Trophoblast cell (in vitro differentiated cells and primary cell): ENCODE measurements around the gene ADARB2.
A peak's percentile ranks its signal among the peaks of the same experiment; 100 is the strongest.

Experiments used
- DNase-seq, 2 donors: peaks; one replicate each; pipeline ENCODE4 v3.0.0-alpha.2; 2016
- H2AFZ ChIP-seq: 2 replicates; pipeline ENCODE4 v1.6.1; 2013; ENCODE audit warnings: low read length, moderate library complexity, mild to moderate bottlenecking; ENCODE audit not compliant: insufficient read depth, poor library complexity
- H2AK5ac ChIP-seq: 2 replicates; pipeline ENCODE4 v1.6.1; 2013; ENCODE audit warnings: mild to moderate bottlenecking, low read length
- H2BK120ac ChIP-seq: 2 replicates; pipeline ENCODE4 v1.6.1; 2013; ENCODE audit warnings: low read length, mild to moderate bottlenecking, moderate library complexity; ENCODE audit not compliant: insufficient read depth, poor library complexity
- H2BK12ac ChIP-seq: 2 replicates; pipeline ENCODE4 v1.6.1; 2013; ENCODE audit warnings: mild to moderate bottlenecking, low read length, moderate library complexity
- H2BK5ac ChIP-seq: 2 replicates; pipeline ENCODE4 v1.6.1; 2013; ENCODE audit warnings: low read length, low read depth, moderate library complexity, mild to moderate bottlenecking; ENCODE audit not compliant: poor library complexity
- H3K14ac ChIP-seq: 2 replicates; pipeline ENCODE4 v1.6.1; 2013; ENCODE audit warnings: mild to moderate bottlenecking, low read length
- H3K18ac ChIP-seq: 2 replicates; pipeline ENCODE4 v1.6.1; 2013; ENCODE audit warnings: mild to moderate bottlenecking, low read length
- H3K23ac ChIP-seq: 2 replicates; pipeline ENCODE4 v1.6.1; 2013; ENCODE audit warnings: low read length
- H3K27ac ChIP-seq: 2 replicates; pipeline ENCODE4 v1.5.1; 2013; ENCODE audit warnings: low read depth, mild to moderate bottlenecking, inconsistent platforms, low read length, moderate library complexity
- H3K27me3 ChIP-seq: 2 replicates; pipeline ENCODE4 v1.6.1; 2013; ENCODE audit warnings: inconsistent platforms, mild to moderate bottlenecking, low read length, moderate library complexity; ENCODE audit not compliant: insufficient read depth
- H3K36me3 ChIP-seq, 2 experiments: 1 replicate in 1 of 2; 2 replicates in 1 of 2; pipeline ENCODE4 v1.6.1; 2013; ENCODE audit warnings: low read length in 2 of 2, mild to moderate bottlenecking in 2 of 2, moderate library complexity in 1 of 2; ENCODE audit not compliant: insufficient read depth in 2 of 2, control insufficient read depth in 1 of 2
- H3K4ac ChIP-seq: 2 replicates; pipeline ENCODE4 v1.6.1; 2013; ENCODE audit warnings: low read depth, mild to moderate bottlenecking, low read length, moderate library complexity
- H3K4me1 ChIP-seq, 2 experiments: 1 replicate in 1 of 2; 2 replicates in 1 of 2; pipeline ENCODE4 v1.6.1; 2013; ENCODE audit warnings: low read length in 2 of 2, mild to moderate bottlenecking in 2 of 2, moderate library complexity in 1 of 2; ENCODE audit not compliant: insufficient read depth in 2 of 2, control insufficient read depth in 1 of 2
- H3K4me2 ChIP-seq: 2 replicates; pipeline ENCODE4 v1.6.1; 2013; ENCODE audit warnings: inconsistent platforms, mild to moderate bottlenecking, low read length, moderate library complexity
- H3K4me3 ChIP-seq: 2 replicates; pipeline ENCODE4 v1.5.1; 2013; ENCODE audit warnings: mild to moderate bottlenecking, low read depth, low read length, inconsistent platforms
- H3K79me1 ChIP-seq: one replicate; pipeline ENCODE4 v1.6.1; 2013; ENCODE audit warnings: low read length
- H3K79me2 ChIP-seq: 2 replicates; pipeline ENCODE4 v1.6.1; 2013; ENCODE audit warnings: low read length, mild to moderate bottlenecking; ENCODE audit not compliant: control insufficient read depth, insufficient read depth, poor library complexity
- H3K9ac ChIP-seq: 2 replicates; pipeline ENCODE4 v1.6.1; 2013; ENCODE audit warnings: mild to moderate bottlenecking, low read length
- H3K9me3 ChIP-seq: 2 replicates; pipeline ENCODE4 v1.6.1; 2013; ENCODE audit warnings: low read depth, mild to moderate bottlenecking, control low read depth, inconsistent platforms, low read length; ENCODE audit not compliant: insufficient read depth
- H4K12ac ChIP-seq: 2 replicates; pipeline ENCODE4 v1.6.1; 2013; ENCODE audit warnings: low read depth, mild to moderate bottlenecking, low read length, moderate library complexity
- H4K8ac ChIP-seq: 2 replicates; pipeline ENCODE4 v1.6.1; 2013; ENCODE audit warnings: low read depth, mild to moderate bottlenecking, low read length, moderate library complexity
- H4K91ac ChIP-seq: one replicate; pipeline ENCODE4 v1.6.1; 2013; ENCODE audit warnings: low read depth, mild to moderate bottlenecking, low read length, moderate library complexity
- WGBS: extraction: QIAGEN DNeasy Blood & Tissue Kit; methylation state at CpG from one replicate; pipeline ENCODE4 v1.1.7; 2013; ENCODE audit warnings: missing lambda C conversion rate; ENCODE audit not compliant: insufficient read length, insufficient coverage; ENCODE audit errors: extremely low coverage; 5-methylcytosine and 5-hydroxymethylcytosine counted together

ADARB2 gene

GRCh38 chr10:1369197-1369596 lies 368.1 kb downstream of the ADARB2 start:
- Histone ChIP-seq H2BK120ac (no peak overlapping the region), H2AFZ (no peak overlapping the region), H4K91ac (no peak overlapping the region), H2BK12ac (no peak overlapping the region), H3K27me3 (no peaks in the 10 kb centered on the region), H3K4me2 (no peak overlapping the region), H3K9me3 (peaks cover 2% of the 10 kb centered on the region), H3K79me1 (no peaks in the 10 kb centered on the region), H3K4ac (no peak overlapping the region), H3K18ac (no peak overlapping the region), H2BK5ac (no peak overlapping the region), H2AK5ac (no peak overlapping the region), H3K9ac (no peak overlapping the region), H3K14ac (no peak overlapping the region), H4K8ac (no peak overlapping the region), H3K4me1 (peaks cover 3 to 8% of the 10 kb centered on the region in 2 experiments), H3K4me3 (no peak overlapping the region), H3K36me3 (no peaks in the 10 kb centered on the region), H3K79me2 (peaks cover 2% of the 10 kb centered on the region), H4K12ac (no peak overlapping the region), H3K23ac (no peak overlapping the region), H3K27ac (no peak overlapping the region)
- no CpG with 5 or more reads among the region's 7 CpGs for WGBS
- no peak for DNase-seq

- Histone ChIP-seq H2BK5ac (no peak overlapping the region), H2BK12ac (peak overlapping the region; percentile 29), H3K18ac (no peak overlapping the region), H3K9ac (no peak overlapping the region), H3K79me2 (peaks cover 2% of the 10 kb centered on the region), H2AK5ac (peak overlapping the region; percentile 28), H3K23ac (no peak overlapping the region), H4K8ac (peak overlapping the region; percentile 41), H3K27ac (no peak overlapping the region), H3K4me1 (peaks cover 3 to 8% of the 10 kb centered on the region in 2 experiments), H4K91ac (no peak overlapping the region), H2BK120ac (peak overlapping the region; percentile 9), H3K4me3 (no peak overlapping the region), H3K9me3 (peaks cover 2% of the 10 kb centered on the region), H3K4me2 (peak overlapping the region; percentile 17), H3K14ac (peak overlapping the region; percentile 22), H3K27me3 (no peaks in the 10 kb centered on the region), H3K79me1 (no peaks in the 10 kb centered on the region), H3K36me3 (no peaks in the 10 kb centered on the region), H2AFZ (peak overlapping the region; percentile 51), H3K4ac (no peak overlapping the region), H4K12ac (no peak overlapping the region)
- peak in 1 of 2 donors; percentile 7 for DNase-seq
- no CpG with 5 or more reads among the region's 14 CpGs for WGBS
These were observed 368.5 kb downstream of the ADARB2 start for GRCh38 chr10:1368842-1369171.

DNA sequence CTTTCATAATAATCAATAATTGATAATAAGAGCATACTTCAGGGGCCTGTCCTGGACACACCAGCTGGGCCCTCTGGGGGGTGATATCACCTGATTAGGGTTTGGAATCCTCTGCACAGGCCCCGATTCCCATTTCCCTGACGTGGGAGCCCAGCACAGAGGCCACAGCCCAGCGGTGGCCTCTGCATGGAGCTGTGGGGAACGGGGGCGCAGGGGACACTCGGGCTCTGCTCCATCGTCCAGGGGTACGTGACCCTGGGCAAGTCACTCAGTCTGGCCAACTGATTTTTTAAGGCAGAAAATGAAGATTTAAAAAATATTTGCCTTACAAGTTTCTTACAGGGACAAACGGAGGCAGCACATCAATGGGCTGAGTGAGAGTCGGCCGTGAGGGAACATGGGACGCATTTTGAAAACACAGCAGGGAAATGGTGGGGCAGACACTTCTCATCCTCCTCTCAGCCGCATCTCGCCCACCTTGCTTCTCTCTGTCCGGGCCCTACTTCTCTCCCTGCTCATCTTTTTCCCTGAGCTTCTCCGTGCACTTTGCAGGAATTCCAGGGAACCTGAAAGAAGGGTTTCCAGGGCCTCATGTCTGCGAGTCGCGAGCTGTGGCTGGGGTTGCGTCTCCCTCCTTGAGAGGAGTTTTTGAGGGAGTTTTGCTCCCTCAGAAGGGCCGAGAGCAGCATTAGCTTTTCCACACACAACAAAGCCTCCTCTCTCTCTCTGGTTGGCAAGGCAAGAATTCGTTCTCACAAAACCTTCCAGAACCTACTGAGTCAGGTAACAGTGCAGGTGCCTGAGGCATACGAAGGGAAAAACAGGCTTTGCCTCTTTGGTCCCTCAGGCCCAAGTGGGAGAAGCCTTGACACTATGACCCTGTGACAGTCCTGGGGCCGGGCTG lies 369.1 kb downstream of the ADARB2 start:
- H3K79me2 ChIP-seq: peaks cover 2% of the 10 kb centered on the region
- no peaks in the 10 kb centered on the region for H3K27me3 ChIP-seq
- peak overlapping the region; percentile 29 for H2BK12ac ChIP-seq
- no peak overlapping the region for H3K4me3 ChIP-seq
- no CpG with 5 or more reads among the region's 24 CpGs for WGBS
- peak overlapping the region; percentile 17 for H3K4me2 ChIP-seq
- peak overlapping the region; percentile 9 for H2BK120ac ChIP-seq
- peaks cover 2% of the 10 kb centered on the region for H3K9me3 ChIP-seq
- no peak overlapping the region for H3K4ac ChIP-seq
- H4K91ac ChIP-seq: no peak overlapping the region
- peaks cover 3 to 8% of the 10 kb centered on the region in 2 experiments for H3K4me1 ChIP-seq
- H3K9ac ChIP-seq: no peak overlapping the region
- no peak overlapping the region for H3K27ac ChIP-seq
- H3K36me3 ChIP-seq: no peaks in the 10 kb centered on the region
- DNase-seq: no peak
- no peak overlapping the region for H2BK5ac ChIP-seq
- H2AFZ ChIP-seq: peak overlapping the region; percentile 51
- H4K8ac ChIP-seq: peak overlapping the region; percentile 41
- H3K14ac ChIP-seq: peak overlapping the region; percentile 22
- no peak overlapping the region for H3K23ac ChIP-seq
- H3K18ac ChIP-seq: no peak overlapping the region
- H4K12ac ChIP-seq: no peak overlapping the region
- no peaks in the 10 kb centered on the region for H3K79me1 ChIP-seq
- peak overlapping the region; percentile 28 for H2AK5ac ChIP-seq

DNA sequence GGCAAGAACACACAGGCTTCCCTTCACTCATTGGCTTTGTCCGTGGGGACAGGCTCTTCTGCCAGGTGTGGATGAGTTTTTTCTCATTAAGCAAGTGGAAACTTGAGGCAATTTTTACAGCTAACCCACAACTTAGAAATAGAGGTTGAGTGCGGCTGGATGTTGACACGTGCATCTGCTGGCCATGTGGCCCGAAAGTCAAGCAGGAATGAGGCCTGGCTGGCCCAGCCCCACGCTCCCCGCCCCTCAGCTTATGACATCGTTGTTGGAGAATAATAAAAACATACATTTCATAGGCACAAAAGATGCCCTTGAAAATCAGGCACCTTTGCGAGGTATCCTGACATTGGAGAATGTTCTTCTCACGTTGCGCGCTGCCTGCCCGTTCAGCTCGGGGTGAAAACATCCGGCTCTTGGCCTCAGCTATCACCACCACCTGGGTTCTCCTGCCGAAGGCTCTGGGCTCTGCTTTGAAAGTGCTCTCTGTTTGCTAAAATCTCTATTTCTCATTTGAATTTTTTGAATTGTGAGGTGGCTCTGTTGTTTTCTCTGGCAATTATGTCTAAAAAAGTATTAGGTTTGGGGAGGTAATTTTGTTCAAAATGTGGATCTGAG lies 370.4 kb downstream of the ADARB2 start:
- Histone ChIP-seq H2BK5ac (no peak overlapping the region), H3K4me1 (peaks cover 3 to 8% of the 10 kb centered on the region in 2 experiments), H3K9ac (no peak overlapping the region), H3K4ac (no peak overlapping the region), H2BK120ac (no peak overlapping the region), H4K12ac (no peak overlapping the region), H3K79me2 (peaks cover 2% of the 10 kb centered on the region), H3K4me3 (peak overlapping the region; percentile 28), H3K18ac (no peak overlapping the region), H3K27me3 (no peaks in the 10 kb centered on the region), H3K9me3 (peaks cover 2% of the 10 kb centered on the region), H2BK12ac (no peak overlapping the region), H4K91ac (no peak overlapping the region), H3K14ac (no peak overlapping the region), H4K8ac (no peak overlapping the region), H3K36me3 (no peaks in the 10 kb centered on the region), H3K4me2 (no peak overlapping the region), H2AK5ac (no peak overlapping the region), H3K27ac (no peak overlapping the region), H3K79me1 (no peaks in the 10 kb centered on the region), H3K23ac (no peak overlapping the region), H2AFZ (no peak overlapping the region)
- no peak for DNase-seq
- WGBS: no CpG with 5 or more reads among the region's 15 CpGs
